HepG2 (cell line): ENCODE data around the gene USP7. TPM values are rescaled to one million over a fixed set of nuclear protein-coding genes. Genes with fewer than 3 reads are reported as not detected.
A peak's percentile ranks its signal among the peaks of the same experiment; 100 is the strongest.

Source experiments
- BRCA1 ChIP-seq: sonication (generic); formaldehyde crosslinking; IDR thresholded peaks from 2 replicates; pipeline ENCODE4 v1.4.0; 2020; ENCODE audit warnings: missing genetic modification reagents
- GABPA ChIP-seq, 2 experiments: IDR thresholded peaks; 2 replicates each; pipeline ENCODE4 v1.6.1; 2011 to 2016; ENCODE audit warnings: low read depth in 2 of 2, low read length in 1 of 2, missing biosample characterization in 1 of 2, missing genetic modification characterization in 1 of 2
- HOXD1 ChIP-seq: sonication (generic); formaldehyde crosslinking; IDR thresholded peaks from 2 replicates; pipeline ENCODE4 v1.5.0; 2020; ENCODE audit warnings: missing genetic modification reagents
- KLF13 ChIP-seq: sonication (generic); formaldehyde crosslinking; IDR thresholded peaks from 2 replicates; pipeline ENCODE4 v1.4.0; 2020; ENCODE audit warnings: mild to moderate bottlenecking, missing genetic modification reagents
- MLXIP ChIP-seq: sonication (generic); formaldehyde crosslinking; IDR thresholded peaks from 2 replicates; pipeline ENCODE4 v1.9.0; 2021; ENCODE audit warnings: missing genetic modification reagents, borderline replicate concordance
- RBM22 ChIP-seq: fragments of 200-400 bp; formaldehyde crosslinking; optimal IDR thresholded peaks from 2 replicates; pipeline ENCODE3; 2017; ENCODE audit warnings: mild to moderate bottlenecking, low read length, moderate library complexity
- RFX3 ChIP-seq: IDR thresholded peaks from 2 replicates; pipeline ENCODE4 v1.6.1; 2016; ENCODE audit warnings: missing biosample characterization, missing genetic modification reagents
- RFXANK ChIP-seq: IDR thresholded peaks from 2 replicates; pipeline ENCODE4 v1.6.1; 2016
- SAFB2 ChIP-seq: sonication (generic); formaldehyde crosslinking; IDR thresholded peaks from 2 replicates; pipeline ENCODE4 v1.5.1; 2020; ENCODE audit warnings: missing genetic modification reagents, low read depth, mild to moderate bottlenecking, borderline replicate concordance
- SMAD1 ChIP-seq: sonication (generic); formaldehyde crosslinking; IDR thresholded peaks from 2 replicates; pipeline ENCODE4 v1.4.0; 2020; ENCODE audit warnings: missing genetic modification reagents, low read depth, mild to moderate bottlenecking, borderline replicate concordance
- SMAD3 ChIP-seq: sonication (generic); formaldehyde crosslinking; IDR thresholded peaks from 2 replicates; pipeline ENCODE4 v1.4.0; 2020; ENCODE audit warnings: missing genetic modification reagents
- TARDBP ChIP-seq: sonication (generic); formaldehyde crosslinking; IDR thresholded peaks from 2 replicates; pipeline ENCODE4 v1.8.0; 2022; ENCODE audit warnings: mild to moderate bottlenecking, missing genetic modification reagents
- TEAD3 ChIP-seq: optimal IDR thresholded peaks from 2 replicates; pipeline ENCODE3; 2016; ENCODE audit warnings: borderline replicate concordance
- TOE1 ChIP-seq: sonication (generic); formaldehyde crosslinking; IDR thresholded peaks from 2 replicates; pipeline ENCODE4 v1.4.0; 2020; ENCODE audit warnings: mild to moderate bottlenecking, missing genetic modification reagents
- ZFX ChIP-seq: sonication (generic); formaldehyde crosslinking; IDR thresholded peaks from 2 replicates; pipeline ENCODE4 v1.4.0; 2020; ENCODE audit warnings: mild to moderate bottlenecking, low read depth, missing genetic modification reagents, moderate library complexity
- ZMYM4 ChIP-seq: sonication (generic); formaldehyde crosslinking; IDR thresholded peaks from 2 replicates; pipeline ENCODE4 v1.8.1; 2023; ENCODE audit warnings: mild to moderate bottlenecking, missing genetic modification reagents
- ZNF263 ChIP-seq: sonication (generic); formaldehyde crosslinking; IDR thresholded peaks from 2 replicates; pipeline ENCODE4 v1.4.0; 2020; ENCODE audit warnings: missing genetic modification reagents
- ZNF281 ChIP-seq: sonication (generic); formaldehyde crosslinking; IDR thresholded peaks from 2 replicates; pipeline ENCODE4 v1.4.0; 2020; ENCODE audit warnings: missing genetic modification reagents, borderline replicate concordance
- ZNF282 ChIP-seq: fragments of 450-650 bp; IDR thresholded peaks from 2 replicates; pipeline ENCODE4 v1.6.1; 2018; ENCODE audit not compliant: partially characterized antibody
- ZNF460 ChIP-seq: sonication (generic); formaldehyde crosslinking; IDR thresholded peaks from 2 replicates; pipeline ENCODE4 v1.5.1; 2020; ENCODE audit warnings: missing genetic modification reagents, mild to moderate bottlenecking, borderline replicate concordance
- ZNF546 ChIP-seq: sonication (generic); formaldehyde crosslinking; conservative IDR thresholded peaks from 2 replicates; pipeline ENCODE4 v1.8.1; 2023; ENCODE audit warnings: mild to moderate bottlenecking, missing genetic modification reagents
- ZNF777 ChIP-seq: sonication (generic); formaldehyde crosslinking; IDR thresholded peaks from 2 replicates; pipeline ENCODE4 v1.4.0; 2020; ENCODE audit warnings: missing genetic modification reagents
- polyA plus RNA-seq, 8 experiments: library from polyadenylated mRNA; depleted of rRNA in 3 of 8; stranded (reverse) in 7 of 8; unstranded in 1 of 8; fragments of >200 nt; fragmentation: Illumina TruSeq in 4 of 8; extraction: Trizol in 4 of 8; gene quantifications; 2 replicates each; pipeline versions ENCODE4 v1.2.1 to v1.2.3, GENCODE V29; 2011 to 2016; ENCODE audit warnings: low read depth in 4 of 8, missing spikeins in 1 of 8, mixed read lengths in 1 of 8; ENCODE audit not compliant: insufficient read depth in 1 of 8
- total RNA-seq, 5 experiments: library from RNA; depleted of rRNA; stranded (reverse); fragments of >200 nt; fragmentation: Illumina TruSeq; extraction: Trizol; gene quantifications; 2 replicates each; pipeline ENCODE4 v1.2.3, GENCODE V29; 2016; ENCODE audit warnings: low read depth in 1 of 5

USP7 gene
- total and polyA plus RNA-seq, 2 of the 13 experiments (the other 11 are each of a cell fraction or from before 2014, with no cell fraction given): 52.5 to 173 TPM

- peak; percentile 21; the same call in 1 of the 2 replicates for TF ChIP-seq ZMYM4 (CRISPR knock-in tag)
- 0 out of 2 replicates have a peak, but pooled peaks have one; percentile 40 for TF ChIP-seq MLXIP (CRISPR knock-in tag)
- peak; percentile 78 for TF ChIP-seq ZNF281 (CRISPR knock-in tag)
- no peak for TF ChIP-seq ZNF460
- peak; percentile 87 for TF ChIP-seq TEAD3 (CRISPR knock-in tag)
- peak; percentile 22; the same call in 1 of the 2 replicates for TF ChIP-seq ZNF546 (CRISPR knock-in tag)
- TF ChIP-seq ZNF282: no peak
- TF ChIP-seq ZNF777 (CRISPR knock-in tag): no peak; the same call in 1 of the 2 replicates
- TF ChIP-seq RFXANK (CRISPR knock-in tag): peak; percentile 85; the same call in 1 of the 2 replicates
- peak; percentile 95 for TF ChIP-seq BRCA1 (CRISPR knock-in tag)
- peak; percentile 59; the same call in 1 of the 2 replicates for TF ChIP-seq SMAD1
- no peak for TF ChIP-seq GABPA (IDR thresholded peaks at IDR 0.05; ENCODE audit: low read depth, low read length)
- TF ChIP-seq GABPA (CRISPR knock-in tag; IDR thresholded peaks at IDR 0.05; ENCODE audit: low read depth): peak; percentile 69
- no peak for TF ChIP-seq RFX3 (CRISPR knock-in tag)
- peak; percentile 74; the same call in 1 of the 2 replicates for TF ChIP-seq SAFB2 (CRISPR knock-in tag)
- TF ChIP-seq TARDBP: peak; percentile 100
- TF ChIP-seq TOE1 (CRISPR knock-in tag): peak; percentile 96; the same call in 1 of the 2 replicates
- 0 out of 2 replicates have a peak, but pooled peaks have one; percentile 38 for TF ChIP-seq KLF13 (CRISPR knock-in tag)
- peak; percentile 50 for TF ChIP-seq ZNF263 (CRISPR knock-in tag)
- TF ChIP-seq HOXD1 (CRISPR knock-in tag): peak; percentile 82
- TF ChIP-seq ZFX (CRISPR knock-in tag): peak; percentile 95
- peak; percentile 91 for TF ChIP-seq RBM22
- peak; percentile 86; the same call in 1 of the 2 replicates for TF ChIP-seq SMAD3
These were observed 113.3 kb downstream of the USP7 start (continued) for GRCh38 chr16:8850279-8850885.
